ENCODE measurements around the gene TRPM2. TPM values are rescaled to one million over a fixed set of nuclear protein-coding genes. Genes with fewer than 3 reads are reported as not detected.
A peak's percentile ranks its signal among the peaks of the same experiment; 100 is the strongest.

TRPM2 gene
- total RNA-seq, 1 experiment from 2014 or later, result not detected

DNA sequence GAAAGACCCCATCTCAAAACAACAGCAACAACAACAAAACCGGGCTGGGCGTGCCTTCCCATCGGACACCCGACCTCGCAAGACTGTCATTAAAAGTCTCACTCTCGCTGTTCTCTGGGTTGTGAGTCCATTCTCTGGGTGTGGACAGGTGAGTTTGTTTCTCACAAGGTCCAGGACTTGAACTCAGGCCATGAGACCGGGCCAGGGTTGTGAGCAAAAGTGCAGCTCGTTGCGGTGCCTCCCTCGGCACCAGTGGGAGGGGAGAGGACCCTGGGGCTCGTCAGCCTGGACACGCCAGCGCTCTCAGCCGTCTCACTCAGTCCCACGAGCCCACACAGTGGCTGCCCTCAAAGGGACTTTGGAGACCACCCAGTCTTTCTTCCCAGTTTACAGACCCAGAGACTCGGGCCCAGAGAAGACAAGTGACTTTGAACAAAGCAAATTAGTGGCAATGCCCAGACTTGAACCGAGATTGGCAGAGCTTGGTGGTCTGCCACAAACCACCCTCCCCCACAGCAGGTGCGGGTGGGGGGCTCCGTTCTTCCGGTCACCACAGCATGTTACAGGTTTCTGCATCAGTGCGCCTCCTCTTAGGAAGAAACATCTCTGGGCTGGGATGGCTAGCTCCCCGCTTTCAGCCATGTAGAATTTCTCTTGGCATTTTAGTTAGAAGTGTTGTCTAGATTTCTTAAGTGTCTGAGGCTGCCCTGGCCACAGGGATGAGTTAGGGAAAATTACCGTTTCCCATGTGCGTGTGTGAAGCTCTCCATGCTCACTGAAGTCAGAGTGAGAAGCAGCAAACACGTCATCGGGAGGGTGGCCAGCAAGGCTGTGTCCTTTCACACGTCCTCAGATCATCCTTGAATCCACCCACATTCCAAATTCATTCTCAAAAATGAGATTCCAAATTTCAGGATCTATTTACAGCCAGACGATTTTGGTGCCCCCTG lies 130.1 kb downstream of the TRPM2 start:
- in situ Hi-C loops (cut with HindIII; ENCODE audit: low sequenced_read_pairs), result loop anchor here (25.0 kb wide), 1 partner anchor 304 kb away; no protein-coding TSS in a partner anchor
- no peak for DNase-seq (ENCODE audit: low spot score)

DNA sequence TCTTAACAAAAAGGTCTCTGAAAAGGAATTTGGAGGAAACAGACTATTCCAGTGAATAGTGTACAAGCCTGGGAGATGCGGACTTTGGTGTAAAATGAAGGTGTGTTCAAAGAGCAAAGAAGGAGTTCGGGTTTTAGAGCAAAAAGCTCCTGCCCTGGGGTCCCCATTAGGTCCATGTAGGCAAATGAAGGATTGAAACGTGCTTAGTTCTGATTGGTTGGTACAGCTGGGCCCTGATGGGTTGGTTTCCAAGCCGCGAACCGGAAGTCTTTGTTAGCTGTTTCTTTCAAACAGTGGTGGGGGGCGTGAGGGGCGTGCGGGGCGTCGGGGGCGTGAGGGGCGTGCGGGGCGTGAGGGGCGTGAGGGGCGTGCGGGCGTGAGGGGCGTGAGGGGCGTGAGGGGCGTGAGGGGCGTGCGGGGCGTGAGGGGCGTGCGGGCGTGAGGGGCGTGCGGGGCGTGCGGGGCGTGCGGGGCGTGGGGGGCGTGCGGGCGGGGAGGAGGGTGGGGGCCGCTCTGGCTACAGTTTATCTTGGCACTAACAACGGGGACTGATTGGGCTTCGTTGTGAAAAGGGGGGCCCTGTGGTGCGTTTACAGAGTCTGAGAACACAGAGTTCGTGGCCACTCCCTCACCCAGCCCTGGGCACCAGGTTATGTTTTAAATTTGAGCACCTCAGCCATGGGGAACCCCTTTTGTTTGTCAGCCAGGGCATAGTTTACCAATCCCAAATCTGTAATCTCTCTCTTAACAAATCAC lies 131.3 kb downstream of the TRPM2 start:
- no peak for DNase-seq (ENCODE audit: low spot score)
- in situ Hi-C loops (cut with HindIII; ENCODE audit: low sequenced_read_pairs), result loop anchor here (25.0 kb wide), 1 partner anchor 303 kb away; no protein-coding TSS in a partner anchor

DNA sequence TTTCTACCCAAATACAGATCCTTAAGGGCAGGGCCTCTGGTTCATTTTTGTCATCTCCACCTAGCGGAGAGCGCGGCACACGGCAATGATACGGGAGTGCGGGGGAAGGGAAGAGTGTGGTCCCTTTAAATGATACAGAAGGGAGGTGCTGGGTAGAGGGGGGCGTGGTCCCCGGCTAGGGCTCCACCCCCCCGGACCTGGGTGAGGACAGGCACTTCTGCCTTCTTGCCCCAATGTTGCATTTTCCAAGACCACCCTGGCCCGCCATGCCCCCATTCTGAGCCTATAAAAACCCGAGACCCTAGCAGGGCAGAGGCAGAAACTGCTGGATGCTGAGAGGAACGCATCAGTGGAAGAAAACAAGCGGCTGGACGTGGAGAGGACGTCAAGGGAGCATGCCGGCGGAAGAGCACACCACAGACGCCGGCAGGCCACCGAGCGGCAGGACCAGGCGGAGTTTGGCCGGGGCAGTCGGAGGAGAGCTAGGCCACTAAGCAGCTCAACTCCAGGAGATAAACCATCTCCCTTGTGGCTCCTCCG lies 131.9 kb downstream of the TRPM2 start:
- no peak for DNase-seq (ENCODE audit: low spot score)
- in situ Hi-C loops (cut with HindIII; ENCODE audit: low sequenced_read_pairs), result loop anchor here (25.0 kb wide), 1 partner anchor 302 kb away; no protein-coding TSS in a partner anchor

DNA sequence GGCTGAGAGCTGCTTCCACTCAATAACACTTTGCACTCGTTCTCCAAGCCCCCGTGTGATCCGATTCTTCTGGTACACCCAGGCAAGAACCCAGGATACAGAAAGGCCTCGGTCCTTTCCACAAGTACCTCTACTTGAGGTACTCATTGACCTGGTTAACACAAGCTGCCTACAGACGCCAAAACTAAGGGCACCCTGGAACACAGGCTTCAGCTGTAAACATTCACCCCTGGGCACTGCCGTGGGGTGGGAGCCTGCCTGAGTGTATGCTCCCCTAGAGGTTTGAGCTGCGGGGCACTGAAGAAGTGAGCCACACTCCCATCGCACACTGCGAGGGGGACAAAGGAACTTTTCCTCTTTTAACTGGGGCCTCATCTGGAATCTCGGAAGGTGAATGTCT lies 132.4 kb downstream of the TRPM2 start:
- in situ Hi-C loops (cut with HindIII; ENCODE audit: low sequenced_read_pairs), result loop anchor here (25.0 kb wide), 1 partner anchor 302 kb away; no protein-coding TSS in a partner anchor
- DNase-seq (ENCODE audit: low spot score), result no peak

DNA sequence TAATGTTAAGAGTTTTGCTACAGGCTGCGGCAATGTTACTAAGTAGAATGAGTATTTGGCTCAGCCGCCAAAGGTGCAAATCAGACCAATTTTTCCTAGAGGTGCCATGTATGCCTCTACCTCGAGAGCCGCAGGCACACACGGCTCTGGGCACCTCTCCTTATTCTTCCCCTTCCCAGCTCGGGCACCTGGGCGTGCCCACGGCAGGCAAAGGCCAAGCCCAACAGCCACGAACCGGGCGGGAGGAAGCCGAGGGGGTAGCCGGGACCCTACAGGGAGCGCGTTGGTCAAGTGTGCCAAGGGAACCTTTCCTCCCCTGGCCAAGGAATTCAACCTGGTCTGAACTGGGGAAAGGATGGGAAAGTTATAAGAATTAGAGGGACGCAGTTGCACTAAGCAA lies 132.9 kb downstream of the TRPM2 start:
- no peak for DNase-seq (ENCODE audit: low spot score)
- in situ Hi-C loops (cut with HindIII; ENCODE audit: low sequenced_read_pairs), result loop anchor here (25.0 kb wide), 1 partner anchor 301 kb away; no protein-coding TSS in a partner anchor

DNA sequence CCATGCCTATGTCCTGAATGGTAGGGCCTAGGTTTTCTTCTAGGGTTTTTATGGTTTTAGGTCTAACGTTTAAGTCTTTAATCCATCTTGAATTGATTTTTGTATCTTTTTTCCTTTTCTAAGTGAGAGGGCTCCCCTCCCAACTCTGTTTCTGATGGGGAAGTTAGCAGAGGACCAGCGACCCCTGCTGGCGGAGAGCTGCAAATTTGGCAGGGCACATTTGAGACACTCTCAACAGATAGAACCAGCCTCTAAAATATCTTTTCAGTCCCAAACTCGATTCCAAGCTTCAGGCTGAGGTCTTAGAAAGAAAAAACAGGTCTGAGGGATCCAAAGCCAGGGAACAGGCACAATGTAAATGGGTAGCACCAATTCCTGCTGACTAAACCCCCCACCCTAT lies 134.4 kb downstream of the TRPM2 start:
- in situ Hi-C loops (cut with HindIII; ENCODE audit: low sequenced_read_pairs), result loop anchor here (25.0 kb wide), 1 partner anchor 299 kb away; no protein-coding TSS in a partner anchor
- DNase-seq (ENCODE audit: low spot score), result peak; percentile 4

DNA sequence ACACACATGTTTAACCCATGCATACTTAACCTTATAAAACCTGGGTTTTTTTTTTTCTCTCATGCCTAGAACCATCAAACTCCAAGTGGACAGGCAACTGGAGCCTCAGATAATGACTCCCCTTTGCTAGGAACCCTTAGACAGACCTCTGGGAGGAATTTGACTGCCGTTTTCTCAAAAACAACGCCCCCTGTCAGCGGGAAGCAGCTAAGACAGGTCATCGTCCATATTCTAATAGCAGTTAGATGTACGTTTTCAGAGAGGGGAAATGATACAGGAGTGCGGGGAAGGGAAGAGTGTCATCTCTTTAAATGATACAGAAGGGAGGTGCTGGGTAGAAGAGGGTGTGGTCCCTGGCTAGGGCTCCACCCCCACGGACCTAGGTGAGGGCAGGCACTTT lies 136.5 kb downstream of the TRPM2 start:
- no peak for DNase-seq (ENCODE audit: low spot score)
- in situ Hi-C loops (cut with HindIII; ENCODE audit: low sequenced_read_pairs), result loop anchor here (25.0 kb wide), 1 partner anchor 297 kb away; no protein-coding TSS in a partner anchor

DNA sequence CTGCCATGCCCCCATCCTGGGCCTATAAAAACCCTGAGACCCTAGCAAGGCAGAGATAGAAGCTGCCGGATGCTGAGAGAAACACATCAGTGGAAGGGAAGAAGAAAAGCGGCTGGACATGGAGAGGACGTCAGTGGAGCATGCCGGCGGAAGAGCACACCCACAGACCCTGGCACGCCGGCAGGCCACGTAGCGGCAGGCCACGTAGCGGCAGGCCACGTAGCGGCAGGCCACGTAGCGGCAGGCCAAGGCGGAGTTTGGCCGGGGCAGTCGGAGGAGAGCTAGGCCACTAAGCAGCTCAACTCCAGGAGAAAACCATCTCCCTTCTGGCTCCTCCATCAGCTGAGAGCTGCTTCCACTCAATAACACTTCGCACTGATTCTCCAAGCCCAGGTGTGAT lies 137.0 kb downstream of the TRPM2 start:
- in situ Hi-C loops (cut with HindIII; ENCODE audit: low sequenced_read_pairs), result loop anchor here (25.0 kb wide), 1 partner anchor 297 kb away; no protein-coding TSS in a partner anchor
- DNase-seq (ENCODE audit: low spot score), result no peak

DNA sequence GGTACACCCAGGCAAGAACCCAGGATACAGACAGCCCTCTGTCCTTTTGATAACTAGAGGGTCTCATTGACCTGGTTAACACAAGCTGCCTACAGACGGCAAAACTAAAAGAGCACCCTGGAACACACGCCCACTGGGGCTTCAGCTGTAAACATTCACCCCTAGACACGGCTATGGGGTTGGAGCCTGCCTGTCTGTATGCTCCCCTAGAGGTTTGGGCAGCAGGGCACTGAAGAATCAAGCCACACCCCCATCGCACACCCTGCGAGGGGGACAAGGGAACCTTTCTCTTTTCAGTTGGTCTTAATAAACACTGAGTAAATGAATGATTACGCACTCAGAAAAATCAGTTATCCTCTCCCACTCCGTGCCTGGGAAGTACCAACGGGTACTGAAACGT lies 137.4 kb downstream of the TRPM2 start:
- in situ Hi-C loops (cut with HindIII; ENCODE audit: low sequenced_read_pairs), result loop anchor here (25.0 kb wide), 1 partner anchor 296 kb away; no protein-coding TSS in a partner anchor
- DNase-seq (ENCODE audit: low spot score), result no peak

Other genes with a start within 250 kb of the TRPM2 start
- 34.0 and 34.3 TPM in 2 replicates for gene PWP2, start 246.2 kb upstream of the TRPM2 start, total RNA-seq (2014; rRNA removed; shearing (Covaris generic))
- 38.6 and 92.4 TPM in 2 replicates for gene GATD3, start 219.9 kb upstream of the TRPM2 start, total RNA-seq (2014; rRNA removed; shearing (Covaris generic))
- gene ICOSLG, start 112.7 kb upstream of the TRPM2 start, total RNA-seq (2014; rRNA removed; shearing (Covaris generic)), result 0.43 TPM in 1 of 2 replicates, not detected in the other
- 0.20 and 2.2 TPM in 2 replicates for gene DNMT3L, start 91.7 kb upstream of the TRPM2 start, total RNA-seq (2014; rRNA removed; shearing (Covaris generic))
- 0.86 and 1.7 TPM in 2 replicates for gene AIRE, start 67.7 kb upstream of the TRPM2 start, total RNA-seq (2014; rRNA removed; shearing (Covaris generic))
- 174 and 182 TPM in 2 replicates for gene PFKL, start 53.6 kb upstream of the TRPM2 start, total RNA-seq (2014; rRNA removed; shearing (Covaris generic))
- gene CFAP410, start 14.2 kb upstream of the TRPM2 start, total RNA-seq (2014; rRNA removed; shearing (Covaris generic)), result 19.2 and 31.9 TPM in 2 replicates
- 0.55 and 2.3 TPM in 2 replicates for gene LRRC3, start 101.9 kb downstream of the TRPM2 start, total RNA-seq (2014; rRNA removed; shearing (Covaris generic))
- not detected in 2 replicates for gene KRTAP10-1, start 186.6 kb downstream of the TRPM2 start, total RNA-seq (2014; rRNA removed; shearing (Covaris generic))
- gene KRTAP10-2, start 197.9 kb downstream of the TRPM2 start, total RNA-seq (2014; rRNA removed; shearing (Covaris generic)), result not detected in 2 replicates
- gene KRTAP10-3, start 205.2 kb downstream of the TRPM2 start, total RNA-seq (2014; rRNA removed; shearing (Covaris generic)), result not detected in 2 replicates
- gene KRTAP10-4, start 220.1 kb downstream of the TRPM2 start, total RNA-seq (2014; rRNA removed; shearing (Covaris generic)), result not detected in 2 replicates
- gene KRTAP10-5, start 227.0 kb downstream of the TRPM2 start, total RNA-seq (2014; rRNA removed; shearing (Covaris generic)), result not detected in 2 replicates
- gene KRTAP10-6, start 238.9 kb downstream of the TRPM2 start, total RNA-seq (2014; rRNA removed; shearing (Covaris generic)), result not detected in 2 replicates
- gene KRTAP10-7, start 247.0 kb downstream of the TRPM2 start, total RNA-seq (2014; rRNA removed; shearing (Covaris generic)), result not detected in 2 replicates

Measured in G401 (cell line).